Parathyroid adenoma (tissue), 2 donors: Measurements from ENCODE around the gene SLC4A2.
A peak's percentile ranks its signal among the peaks of the same experiment; 100 is the strongest.

ENCODE experiments used
- H2AFZ ChIP-seq: fragments of 300-600 bp; sonication (generic); one replicate; pipeline ENCODE4 v1.7.0; 2017; ENCODE audit warnings: antibody characterized with exemption, mild to moderate bottlenecking
- H3K27ac ChIP-seq: fragments of 300-600 bp; sonication (generic); one replicate; pipeline ENCODE4 v1.7.0; 2017
- H3K27me3 ChIP-seq: fragments of 300-600 bp; sonication (generic); one replicate; pipeline ENCODE4 v1.7.0; 2017; ENCODE audit warnings: low read length; ENCODE audit not compliant: control insufficient read depth, insufficient read depth
- H3K36me3 ChIP-seq: fragments of 300-600 bp; sonication (generic); one replicate; pipeline ENCODE4 v1.7.0; 2017; ENCODE audit warnings: low read length; ENCODE audit not compliant: control insufficient read depth, insufficient read depth
- H3K4me1 ChIP-seq: fragments of 300-600 bp; sonication (generic); one replicate; pipeline ENCODE4 v1.7.0; 2017; ENCODE audit warnings: control low read depth
- H3K4me2 ChIP-seq: fragments of 300-600 bp; sonication (generic); one replicate; pipeline ENCODE4 v1.7.0; 2017; ENCODE audit warnings: low read length
- H3K4me3 ChIP-seq: fragments of 300-600 bp; sonication (generic); one replicate; pipeline ENCODE4 v1.7.0; 2017; ENCODE audit warnings: low read depth, low read length
- H3K79me2 ChIP-seq: fragments of 300-600 bp; sonication (generic); one replicate; pipeline ENCODE4 v1.7.0; 2017; ENCODE audit warnings: control low read depth
- H3K9ac ChIP-seq: fragments of 300-600 bp; sonication (generic); one replicate; pipeline ENCODE4 v1.7.0; 2017; ENCODE audit warnings: mild to moderate bottlenecking
- H3K9me3 ChIP-seq: fragments of 300-600 bp; sonication (generic); one replicate; pipeline ENCODE4 v1.7.0; 2017; ENCODE audit warnings: low read length; ENCODE audit not compliant: control insufficient read depth
- TF ChIP-seq, protein P1 (sequence below): fragments of 300-600 bp; sonication (generic); IDR thresholded peaks from one replicate; pipeline ENCODE4 v1.7.0; 2017; ENCODE audit warnings: antibody characterized with exemption, mild to moderate bottlenecking
- donor health status: primary hyperparathyroidism.

The SLC4A2 gene

DNA sequence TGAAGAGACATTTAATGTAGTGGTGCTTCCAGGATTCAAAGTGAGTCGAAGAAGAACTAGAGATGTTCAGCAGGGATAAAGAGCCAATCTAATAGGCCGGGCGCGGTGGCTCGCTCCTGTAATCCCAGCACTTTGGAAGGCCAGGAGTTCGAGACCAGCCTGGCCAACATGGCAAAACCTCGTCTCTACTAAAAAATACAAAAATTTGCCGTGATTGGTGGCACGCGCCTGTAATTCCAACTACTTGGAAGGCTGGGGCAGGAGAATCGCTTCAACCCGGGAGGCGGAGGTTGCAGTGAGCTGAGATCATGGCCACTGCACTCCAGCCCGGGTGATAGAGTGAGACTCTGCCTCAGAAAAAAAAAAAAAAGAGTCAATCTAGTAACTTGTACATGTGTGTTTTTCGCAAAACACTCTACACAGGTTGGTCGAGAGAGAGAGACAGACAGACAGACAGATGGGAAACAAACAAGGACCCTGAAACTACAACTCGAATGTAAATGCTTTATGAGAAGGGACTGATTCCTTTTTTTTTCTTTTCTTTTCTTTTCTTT lies 30.4 kb upstream of the SLC4A2 start:
- Histone ChIP-seq H3K27ac (peak overlapping the region; percentile 59), H3K79me2 (peaks cover 23% of the 10 kb centered on the region), H3K4me2 (peak overlapping the region; percentile 81)

DNA sequence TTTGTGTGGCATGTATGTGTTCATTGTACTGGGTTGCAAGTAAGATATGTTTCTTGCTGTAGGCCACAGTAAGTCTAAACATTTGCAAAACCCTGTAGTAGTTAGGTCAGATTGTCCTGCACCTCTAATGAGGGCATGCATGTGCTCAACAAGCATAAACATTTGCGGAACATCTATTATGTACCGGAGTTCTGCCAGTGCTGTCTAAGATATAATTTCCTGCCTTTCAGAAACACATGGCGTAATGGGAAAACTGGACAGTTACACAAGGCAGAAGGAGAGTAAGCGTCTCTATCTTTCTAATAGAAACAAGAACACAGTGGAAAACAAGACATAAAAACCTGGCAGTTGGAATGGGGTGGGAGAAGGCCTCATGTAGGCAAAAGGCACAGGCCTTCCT lies 28.4 kb upstream of the SLC4A2 start:
- Histone ChIP-seq H3K79me2 (peaks cover 27% of the 10 kb centered on the region), H3K4me1 (peaks cover 3% of the 10 kb centered on the region), H3K4me3 (no peak overlapping the region), H3K9ac (no peak overlapping the region), H2AFZ (no peak overlapping the region), H3K36me3 (no peaks in the 10 kb centered on the region), H3K27me3 (no peaks in the 10 kb centered on the region), H3K9me3 (no peaks in the 10 kb centered on the region), H3K4me2 (no peak overlapping the region), H3K27ac (no peak overlapping the region)
- TF ChIP-seq, protein P1, sequence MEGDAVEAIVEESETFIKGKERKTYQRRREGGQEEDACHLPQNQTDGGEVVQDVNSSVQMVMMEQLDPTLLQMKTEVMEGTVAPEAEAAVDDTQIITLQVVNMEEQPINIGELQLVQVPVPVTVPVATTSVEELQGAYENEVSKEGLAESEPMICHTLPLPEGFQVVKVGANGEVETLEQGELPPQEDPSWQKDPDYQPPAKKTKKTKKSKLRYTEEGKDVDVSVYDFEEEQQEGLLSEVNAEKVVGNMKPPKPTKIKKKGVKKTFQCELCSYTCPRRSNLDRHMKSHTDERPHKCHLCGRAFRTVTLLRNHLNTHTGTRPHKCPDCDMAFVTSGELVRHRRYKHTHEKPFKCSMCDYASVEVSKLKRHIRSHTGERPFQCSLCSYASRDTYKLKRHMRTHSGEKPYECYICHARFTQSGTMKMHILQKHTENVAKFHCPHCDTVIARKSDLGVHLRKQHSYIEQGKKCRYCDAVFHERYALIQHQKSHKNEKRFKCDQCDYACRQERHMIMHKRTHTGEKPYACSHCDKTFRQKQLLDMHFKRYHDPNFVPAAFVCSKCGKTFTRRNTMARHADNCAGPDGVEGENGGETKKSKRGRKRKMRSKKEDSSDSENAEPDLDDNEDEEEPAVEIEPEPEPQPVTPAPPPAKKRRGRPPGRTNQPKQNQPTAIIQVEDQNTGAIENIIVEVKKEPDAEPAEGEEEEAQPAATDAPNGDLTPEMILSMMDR: no peak

More for the DNA sequence above, 30.4 kb upstream of the SLC4A2 start:
- H3K27me3 ChIP-seq: no peaks in the 10 kb centered on the region
- H2AFZ ChIP-seq: peak overlapping the region; percentile 95
- no peaks in the 10 kb centered on the region for H3K9me3 ChIP-seq
- peaks cover 3% of the 10 kb centered on the region for H3K4me1 ChIP-seq
- no peaks in the 10 kb centered on the region for H3K36me3 ChIP-seq
- H3K4me3 ChIP-seq: peak overlapping the region; percentile 88
- TF ChIP-seq, protein P1: peak; percentile 2
- H3K9ac ChIP-seq: no peak overlapping the region

DNA sequence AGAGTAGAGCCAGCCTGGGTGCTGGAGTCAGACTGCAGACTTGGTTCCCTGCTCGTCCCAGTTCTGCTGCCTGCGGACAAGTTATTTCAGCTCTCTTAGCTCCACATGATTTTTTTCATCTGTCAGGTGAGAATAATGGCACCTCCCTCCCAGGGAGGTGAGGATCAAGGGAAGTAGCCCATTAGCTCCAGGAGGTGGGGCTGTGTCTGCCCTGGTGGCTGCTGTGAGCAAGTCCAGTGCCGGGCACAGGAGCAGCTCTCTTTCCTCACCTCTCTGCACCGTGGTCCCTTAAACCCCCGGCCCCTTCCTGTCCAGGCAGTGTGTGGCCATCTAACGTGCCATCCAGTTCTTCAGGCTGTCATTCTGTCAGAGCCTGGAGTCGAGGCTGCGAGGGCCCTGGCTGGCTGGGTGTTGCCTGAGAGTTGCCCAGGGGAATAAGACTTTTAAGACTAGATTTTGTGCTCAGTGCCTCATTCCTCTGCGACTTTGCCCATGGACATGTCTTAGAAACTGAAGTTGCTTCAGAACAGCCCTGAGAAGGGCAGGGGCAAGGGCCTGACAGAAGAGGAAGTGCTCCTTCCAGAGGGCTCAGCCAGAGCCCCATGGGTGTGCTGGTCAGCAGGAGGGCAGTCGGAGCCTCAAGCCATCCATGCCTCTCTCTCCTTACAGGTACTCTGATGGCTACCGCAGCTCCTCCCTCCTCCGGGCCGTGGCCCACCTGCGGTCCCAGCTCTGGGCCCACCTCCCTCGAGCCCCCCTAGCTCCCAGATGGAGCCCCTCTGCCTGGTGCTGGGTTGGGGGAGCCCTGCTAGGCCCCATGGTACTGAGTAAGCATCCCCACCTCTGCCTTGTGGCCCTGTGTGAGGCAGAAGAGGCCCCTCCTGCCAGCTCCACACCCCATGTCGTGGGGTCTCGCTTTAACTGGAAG lies 26.2 kb upstream of the SLC4A2 start:
- TF ChIP-seq, protein P1: no peak
- H3K9ac ChIP-seq: no peak overlapping the region
- peaks cover 3% of the 10 kb centered on the region for H3K4me1 ChIP-seq
- no peak overlapping the region for H2AFZ ChIP-seq
- no peak overlapping the region for H3K4me3 ChIP-seq
- no peaks in the 10 kb centered on the region for H3K27me3 ChIP-seq
- no peak overlapping the region for H3K4me2 ChIP-seq
- peaks cover 27% of the 10 kb centered on the region for H3K79me2 ChIP-seq
- no peak overlapping the region for H3K27ac ChIP-seq
- no peaks in the 10 kb centered on the region for H3K36me3 ChIP-seq
- no peaks in the 10 kb centered on the region for H3K9me3 ChIP-seq

DNA sequence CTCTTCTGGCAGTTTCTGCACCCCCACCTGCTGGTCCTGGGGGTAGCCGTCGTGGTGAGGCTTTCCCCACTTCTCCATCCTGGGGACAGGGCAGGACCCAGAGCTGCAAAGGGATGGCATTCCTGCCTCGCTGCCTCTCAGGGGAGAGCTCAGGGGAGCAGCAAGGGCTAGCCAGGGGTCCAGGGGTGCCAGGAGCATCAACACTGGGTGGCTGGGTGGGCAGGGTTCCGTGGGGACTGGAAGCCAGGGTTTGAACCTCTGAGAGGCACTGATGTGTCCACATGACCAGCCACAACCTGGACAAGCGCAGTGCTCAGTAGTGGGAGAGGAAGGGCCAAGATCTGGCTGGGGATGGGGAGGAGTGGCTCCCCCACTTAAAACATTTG lies 25.5 kb upstream of the SLC4A2 start:
- H3K36me3 ChIP-seq: no peaks in the 10 kb centered on the region
- H2AFZ ChIP-seq: no peak overlapping the region
- peaks cover 27% of the 10 kb centered on the region for H3K79me2 ChIP-seq
- H3K9ac ChIP-seq: no peak overlapping the region
- no peaks in the 10 kb centered on the region for H3K9me3 ChIP-seq
- peaks cover 3% of the 10 kb centered on the region for H3K4me1 ChIP-seq
- H3K4me2 ChIP-seq: no peak overlapping the region
- H3K27me3 ChIP-seq: no peaks in the 10 kb centered on the region
- H3K4me3 ChIP-seq: no peak overlapping the region
- H3K27ac ChIP-seq: no peak overlapping the region
- TF ChIP-seq, protein P1: no peak
